ENCODE results near the gene NR1I3.
"Not testable (repeated sequence)": the region's sequence is repeated elsewhere in the genome, so short reads cannot be mapped to it uniquely, and the experiment has no call there.

The NR1I3 gene

DNA sequence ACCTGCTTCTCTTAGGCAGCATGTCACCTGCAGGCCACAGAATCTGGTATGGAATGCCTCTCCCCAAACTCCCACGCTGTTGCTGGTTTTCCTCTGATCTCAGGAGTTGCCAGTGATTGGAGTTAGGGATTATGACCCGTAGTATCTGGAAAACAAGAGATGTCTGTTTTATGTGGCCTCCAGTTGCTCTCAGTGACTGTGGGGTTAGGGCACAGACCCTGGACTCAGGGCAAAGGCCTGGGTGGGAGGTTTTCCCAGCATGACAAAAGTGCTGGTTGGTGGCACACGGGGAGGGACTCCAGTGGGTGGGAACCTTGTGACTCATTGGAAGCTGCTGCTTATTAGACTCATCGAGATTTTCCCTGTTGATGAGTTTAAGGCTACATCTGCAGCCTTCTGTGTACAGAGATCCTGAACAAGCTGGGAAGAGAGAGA is at the start of gene NR1I3:
NR1I3 (minus strand) TSS at position 165 of the 435 bp plus-strand sequence. CDS start 1,638 bp downstream, outside the sequence.
- DNase-seq (ENCODE audit: extremely low read depth in 1 of 2, low read depth in 1 of 2): no peak

DNA sequence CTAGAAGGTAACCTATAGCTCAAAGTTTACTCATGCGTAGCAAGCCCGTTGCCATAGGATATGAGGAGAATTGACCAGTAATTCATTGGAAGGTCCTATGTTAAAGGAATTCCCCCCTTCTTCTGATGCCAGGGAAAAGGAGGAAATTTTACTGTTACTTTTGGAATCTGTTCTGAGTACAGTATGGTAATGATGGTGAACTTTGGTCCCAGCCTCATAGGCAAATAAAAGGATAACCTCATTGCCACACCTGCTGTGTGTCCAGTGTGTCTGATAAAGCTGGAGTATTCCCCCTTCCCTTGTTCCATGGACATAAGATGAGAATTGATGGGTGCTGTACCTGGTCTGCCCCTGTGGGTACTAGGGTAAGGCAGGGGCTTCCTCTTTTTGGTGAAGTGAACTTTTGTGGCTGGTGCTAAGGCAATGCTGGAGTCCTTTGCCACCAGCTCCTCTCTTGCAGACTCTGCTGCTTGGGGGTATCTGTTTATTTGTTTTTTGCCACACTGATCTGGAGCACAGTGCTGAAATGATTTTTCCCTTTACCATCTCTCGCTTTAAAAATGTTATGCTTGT is 49.6 kb upstream of the NR1I3 start:
- no peak for DNase-seq (ENCODE audit: extremely low read depth in 1 of 2, low read depth in 1 of 2)

- DNase-seq (ENCODE audit: extremely low read depth in 1 of 2, low read depth in 1 of 2): no peak
These were observed 47.5 kb upstream of the NR1I3 start for GRCh38 chr1:161285521-161285920.

DNA sequence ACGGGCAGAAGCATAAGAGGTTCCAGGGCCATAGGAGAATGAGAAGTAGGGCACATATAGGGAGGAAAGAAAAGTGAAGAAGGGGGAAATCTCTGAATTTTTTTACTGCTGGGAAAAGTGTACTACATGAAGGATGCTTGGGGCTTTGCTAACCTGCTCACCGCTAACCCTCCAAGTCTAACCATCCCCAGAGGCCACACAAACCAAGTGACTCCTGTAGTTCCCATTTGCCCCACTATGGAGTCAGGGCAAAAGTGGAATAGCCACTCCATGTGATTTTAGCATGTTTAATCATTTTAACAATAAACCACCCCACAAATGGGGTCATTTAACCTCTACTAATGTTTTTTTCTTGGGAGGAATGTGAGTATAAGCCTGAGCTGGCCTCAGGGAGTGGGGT is 47.1 kb upstream of the NR1I3 start:
- no peak for DNase-seq (ENCODE audit: extremely low read depth in 1 of 2, low read depth in 1 of 2)

DNA sequence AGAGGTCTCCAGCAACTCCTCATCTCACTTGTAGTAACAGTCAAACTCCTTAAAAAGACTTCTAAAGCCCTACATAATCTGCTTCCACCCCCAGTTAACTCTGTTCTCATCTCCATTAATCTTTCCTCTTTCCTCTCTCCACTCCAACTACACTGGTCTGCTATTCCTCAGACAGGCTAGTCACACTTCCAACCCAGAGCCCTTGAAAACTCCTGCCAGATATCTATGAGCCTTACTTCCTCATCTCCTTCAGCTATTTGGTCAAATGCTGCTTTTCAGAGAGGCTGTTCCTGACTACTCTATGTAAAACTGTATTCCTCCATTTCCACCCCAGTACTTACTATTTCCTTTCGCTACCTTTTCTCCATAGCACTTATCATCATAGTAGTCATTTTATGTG is 45.0 kb upstream of the NR1I3 start:
- DNase-seq (ENCODE audit: extremely low read depth in 1 of 2, low read depth in 1 of 2): no peak

DNA sequence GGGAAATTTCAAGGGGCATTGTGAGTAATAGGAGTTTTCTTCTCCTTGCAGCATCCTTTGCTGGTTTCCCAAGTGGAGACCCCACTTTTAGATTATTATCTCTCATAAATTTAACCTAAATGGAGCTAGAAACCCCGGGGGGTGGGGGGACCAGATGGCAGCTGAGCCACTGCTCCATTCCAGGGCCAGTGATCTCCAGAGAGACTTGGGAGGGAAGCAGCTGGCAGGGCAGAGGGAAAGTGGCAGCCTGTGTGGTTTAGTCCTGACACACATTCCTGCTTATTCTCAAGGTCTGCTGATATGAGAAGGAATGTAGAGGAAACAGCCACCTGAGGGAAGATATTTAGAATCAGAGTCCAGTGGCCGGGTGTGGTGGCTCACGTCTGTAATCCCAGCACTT is 36.9 kb upstream of the NR1I3 start:
- no peak for DNase-seq (ENCODE audit: extremely low read depth in 1 of 2, low read depth in 1 of 2)

- no peak for DNase-seq (ENCODE audit: extremely low read depth in 1 of 2, low read depth in 1 of 2)
These were observed 35.4 kb upstream of the NR1I3 start for GRCh38 chr1:161273402-161273801.

DNA sequence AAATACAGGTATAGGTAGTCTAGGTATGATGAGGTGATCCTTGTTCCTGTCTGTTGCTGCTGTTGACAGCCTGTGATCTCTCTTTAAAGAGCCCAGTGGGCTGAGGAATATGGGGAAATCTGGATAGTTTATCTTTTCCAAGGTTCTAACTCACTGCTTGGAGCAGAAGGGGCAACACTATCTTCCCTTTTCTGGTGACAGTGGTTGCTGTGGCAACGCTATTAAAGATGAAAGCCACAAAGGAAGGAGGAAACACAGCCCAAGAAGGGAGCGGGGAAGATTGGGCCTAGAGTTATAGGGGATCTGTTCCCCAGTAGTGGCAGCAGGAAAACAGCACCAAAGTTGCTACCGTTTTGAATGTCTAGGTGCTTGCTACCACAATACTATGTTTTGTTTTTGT is 29.3 kb upstream of the NR1I3 start:
- no peak for DNase-seq (ENCODE audit: extremely low read depth in 1 of 2, low read depth in 1 of 2)

DNA sequence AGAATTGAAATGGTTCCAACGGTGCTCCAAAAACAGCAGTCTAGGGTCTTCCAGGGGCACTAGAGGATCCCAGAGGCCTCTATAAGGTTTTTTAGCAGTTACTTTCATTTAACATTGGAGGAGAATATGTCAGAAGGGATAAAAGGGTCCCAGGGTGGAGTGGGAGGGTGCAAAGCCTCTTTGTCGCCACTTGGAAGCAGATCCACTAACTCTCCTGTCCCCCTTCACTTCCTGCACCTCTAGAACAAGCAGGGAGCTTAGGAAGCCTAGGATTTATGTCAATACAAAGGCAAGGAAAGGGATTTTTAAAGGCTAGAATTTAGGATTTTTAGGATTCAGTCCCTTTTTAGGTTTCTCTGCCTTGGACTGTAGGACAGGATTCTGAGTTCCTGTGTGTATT is 28.8 kb upstream of the NR1I3 start:
- no peak for DNase-seq (ENCODE audit: extremely low read depth in 1 of 2, low read depth in 1 of 2)

DNA sequence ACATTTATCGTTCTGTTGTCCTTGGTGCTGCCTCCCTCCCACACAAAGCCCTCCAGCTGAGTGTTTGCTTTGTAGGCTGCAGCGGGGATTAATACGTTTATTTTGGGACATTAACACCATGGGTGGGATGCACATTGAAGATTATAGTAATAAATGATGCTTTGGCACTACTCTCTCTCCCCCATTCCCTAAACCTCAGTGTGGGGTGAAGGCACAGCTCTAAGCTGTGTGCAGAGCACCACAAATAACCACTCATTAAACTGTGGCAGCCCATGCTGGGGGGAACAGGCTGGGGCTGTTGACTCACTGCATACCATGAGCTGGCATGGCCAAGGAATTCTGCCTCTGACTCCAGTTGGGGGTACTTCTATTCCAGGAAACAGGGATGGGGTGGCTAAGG is 28.2 kb upstream of the NR1I3 start:
- no peak for DNase-seq (ENCODE audit: extremely low read depth in 1 of 2, low read depth in 1 of 2)

DNA sequence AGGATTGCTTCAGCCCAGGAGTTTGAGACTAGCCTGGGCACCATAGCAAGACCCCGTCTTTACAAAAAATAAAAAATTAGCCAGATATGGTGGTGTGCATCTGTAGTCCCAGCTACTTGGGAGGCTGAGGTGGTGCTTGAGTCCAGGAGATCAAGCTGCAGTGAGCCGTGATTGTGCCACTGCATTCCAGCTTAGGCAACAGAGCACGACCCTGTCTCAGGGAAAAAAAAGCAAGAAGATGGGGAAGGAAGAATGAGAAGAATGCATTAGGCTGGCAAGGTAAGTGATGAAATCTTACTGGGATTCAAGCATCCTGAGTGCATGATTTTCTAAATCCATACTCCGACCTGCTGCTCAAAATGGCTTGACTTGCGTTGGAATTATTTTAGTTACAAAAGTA is 27.3 kb upstream of the NR1I3 start:
- DNase-seq (ENCODE audit: extremely low read depth in 1 of 2, low read depth in 1 of 2): no peak

DNA sequence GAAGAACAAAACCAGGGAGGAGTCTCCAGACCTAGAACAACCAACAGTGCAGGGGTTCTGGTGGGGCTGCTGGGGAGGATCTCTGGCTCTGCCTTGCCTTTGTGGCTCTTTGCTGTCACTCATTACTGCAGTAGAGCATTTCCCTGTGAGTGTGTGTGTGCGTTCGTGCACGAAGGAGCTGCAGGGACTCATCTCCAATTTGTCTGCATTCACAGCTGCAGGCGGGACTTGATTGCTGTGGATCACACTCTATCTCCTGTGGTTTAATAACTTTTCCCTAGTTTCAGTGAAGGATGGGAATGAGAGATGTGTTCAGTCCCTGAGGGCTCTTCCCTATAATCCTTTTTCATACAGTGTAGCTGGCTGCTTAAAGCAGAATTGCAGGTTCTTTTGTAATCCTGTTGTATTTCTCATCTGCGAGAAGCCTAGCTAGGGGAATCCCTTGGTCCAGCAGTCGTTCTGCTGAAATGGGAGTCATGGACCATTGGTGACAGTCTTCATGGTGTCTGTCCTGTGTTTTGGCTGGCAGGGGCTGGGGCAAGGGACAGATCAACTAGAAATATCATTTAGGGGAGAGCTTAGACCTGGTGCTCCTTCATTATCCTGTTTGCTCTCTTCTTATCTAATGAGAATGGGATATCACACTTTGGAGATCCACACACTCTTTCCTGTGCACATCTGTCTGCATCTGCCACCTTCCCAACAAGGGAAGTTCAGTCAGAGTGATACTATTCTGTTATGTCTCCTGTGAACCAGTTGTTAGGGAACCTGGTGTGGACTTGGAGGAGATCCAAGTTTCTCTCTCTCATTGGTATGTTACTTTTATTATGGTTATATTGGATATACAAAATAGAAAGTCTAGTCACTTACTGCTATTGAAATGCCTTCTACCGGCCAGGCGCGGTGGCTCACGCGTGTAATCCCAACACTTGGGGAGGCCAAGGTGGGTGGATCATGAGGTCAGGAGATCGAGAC is 23.5 kb upstream of the NR1I3 start:
- no peak for DNase-seq (ENCODE audit: extremely low read depth in 1 of 2, low read depth in 1 of 2)

DNA sequence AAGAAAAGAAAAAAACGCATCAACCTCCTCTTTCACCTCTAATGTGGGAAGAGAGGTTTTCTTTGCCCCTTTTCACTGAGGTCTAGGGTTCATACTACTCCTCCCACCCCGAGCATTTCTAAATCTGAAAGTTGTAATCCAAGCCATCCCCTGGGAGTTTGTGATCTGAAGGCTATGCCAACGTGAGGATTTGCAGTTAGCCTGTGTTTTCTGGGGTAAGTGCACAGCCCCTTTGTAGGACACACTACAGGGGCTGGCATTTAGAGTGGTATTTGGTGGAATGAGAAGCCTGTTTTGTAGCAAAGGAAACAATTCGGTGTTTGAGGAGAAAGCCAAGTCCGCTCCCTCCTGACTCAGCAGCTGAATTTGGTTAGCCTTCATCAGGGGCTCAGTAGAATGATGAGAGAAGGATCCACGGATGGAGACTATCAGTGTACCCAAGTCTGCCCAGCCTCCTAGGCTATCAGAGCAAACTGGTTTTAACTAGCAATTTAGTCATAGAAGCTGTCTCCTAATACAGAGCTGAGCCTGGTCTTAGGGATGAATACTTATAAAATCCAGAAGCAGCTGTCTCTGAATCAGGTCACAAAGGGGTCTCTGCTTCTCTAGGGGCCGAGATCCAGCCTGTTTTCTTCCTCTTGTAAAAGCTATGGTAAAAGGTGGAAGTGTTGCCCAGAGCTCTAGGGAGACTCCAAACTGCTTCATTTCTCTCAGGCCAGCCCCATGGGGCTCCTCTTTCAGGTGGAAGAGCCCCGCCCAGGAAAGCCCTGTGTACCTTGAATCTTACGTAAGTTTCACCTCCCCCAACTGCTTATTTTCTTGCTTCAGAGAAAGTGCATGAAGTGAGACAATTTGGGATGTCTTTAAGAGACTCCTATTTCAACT is 22.6 kb upstream of the NR1I3 start:
- DNase-seq (ENCODE audit: extremely low read depth in 1 of 2, low read depth in 1 of 2): no peak

DNA sequence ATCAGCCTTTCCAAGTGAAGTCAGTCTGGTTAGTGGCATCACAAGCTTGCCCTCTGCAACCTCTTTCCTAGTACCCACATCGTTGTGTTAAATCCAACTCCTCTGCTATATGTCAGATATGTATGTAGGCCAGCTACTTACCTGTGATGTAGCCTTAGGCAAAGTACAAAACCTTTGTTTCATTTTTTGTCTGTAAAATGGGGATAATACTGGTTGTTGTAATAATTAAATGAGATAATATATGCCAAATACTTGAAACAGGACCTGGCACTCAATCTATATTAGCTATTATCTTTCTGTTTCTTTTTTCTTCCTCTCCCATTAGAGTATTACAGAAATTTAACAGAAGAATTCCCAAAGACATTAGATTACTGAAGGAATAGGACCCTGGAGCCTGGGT is 21.8 kb upstream of the NR1I3 start:
- DNase-seq (ENCODE audit: extremely low read depth in 1 of 2, low read depth in 1 of 2): no peak

DNA sequence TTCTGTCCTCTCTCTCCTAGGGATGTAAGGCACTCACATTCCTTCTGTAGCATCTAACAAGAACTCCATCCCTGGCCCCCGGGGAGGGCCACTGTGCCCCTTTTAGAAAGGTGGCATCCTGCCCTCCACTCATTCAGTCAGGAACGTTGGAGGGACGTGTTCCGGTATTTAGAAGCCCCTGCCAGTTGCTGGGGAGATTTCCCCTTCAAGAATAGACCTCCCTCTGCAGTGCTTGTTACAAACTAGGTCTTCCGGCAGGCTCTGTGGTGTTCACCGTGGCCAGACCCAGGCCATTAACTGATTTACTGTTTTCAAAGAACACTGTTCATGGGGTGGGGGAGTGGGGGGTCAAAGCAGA is 21.3 kb upstream of the NR1I3 start:
- no peak for DNase-seq (ENCODE audit: extremely low read depth in 1 of 2, low read depth in 1 of 2)

DNA sequence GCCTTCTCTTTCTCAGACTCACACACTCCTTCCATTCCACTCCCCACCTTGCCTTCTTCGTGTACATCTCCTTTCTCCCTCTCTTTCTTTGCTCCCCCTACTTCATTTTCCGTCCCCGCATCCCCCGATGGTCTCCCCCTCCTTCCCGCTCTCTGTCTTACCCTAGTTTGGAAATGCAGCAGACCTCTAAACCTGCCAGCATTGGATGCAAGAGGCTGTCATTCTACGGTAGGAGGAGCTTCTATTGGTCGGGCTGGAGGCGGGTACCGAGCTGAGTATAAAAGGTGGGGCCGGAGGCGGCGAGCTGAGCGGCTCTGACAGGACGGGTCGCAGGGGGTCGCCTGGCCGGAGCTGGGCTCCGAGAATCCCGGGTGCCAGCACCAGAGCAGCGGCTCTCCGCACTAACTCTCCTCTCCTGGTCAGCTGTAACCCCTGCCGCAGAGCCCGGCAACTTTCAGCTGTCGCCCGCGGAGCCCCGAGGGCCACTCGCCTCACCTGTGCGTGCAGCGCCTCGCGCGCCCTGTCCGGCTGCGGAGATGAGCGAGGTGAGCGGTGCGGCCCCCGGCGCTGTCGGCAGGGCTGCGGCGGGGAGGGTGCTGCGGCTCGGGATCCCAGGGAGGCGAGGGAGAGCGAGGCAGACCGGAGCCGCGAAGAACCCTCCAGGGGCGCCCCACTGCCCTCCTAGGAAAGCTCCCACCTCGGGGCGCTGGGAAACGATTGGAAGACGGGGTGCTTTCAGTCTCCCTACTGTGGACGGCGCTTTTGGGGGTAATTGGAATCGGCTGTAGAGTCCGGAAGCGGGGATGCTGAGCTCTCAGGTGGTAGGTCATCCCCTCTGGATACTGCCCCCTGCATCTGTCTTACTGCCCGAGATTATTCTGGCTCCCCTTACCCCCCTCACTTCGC is 20.7 kb upstream of the NR1I3 start, which contains the start of gene PCP4L1:
PCP4L1 (plus strand) TSS at position 307 of the 906 bp plus-strand sequence; CDS start at position 537, 230 bp downstream.
- DNase-seq (ENCODE audit: extremely low read depth in 1 of 2, low read depth in 1 of 2): no peak

DNA sequence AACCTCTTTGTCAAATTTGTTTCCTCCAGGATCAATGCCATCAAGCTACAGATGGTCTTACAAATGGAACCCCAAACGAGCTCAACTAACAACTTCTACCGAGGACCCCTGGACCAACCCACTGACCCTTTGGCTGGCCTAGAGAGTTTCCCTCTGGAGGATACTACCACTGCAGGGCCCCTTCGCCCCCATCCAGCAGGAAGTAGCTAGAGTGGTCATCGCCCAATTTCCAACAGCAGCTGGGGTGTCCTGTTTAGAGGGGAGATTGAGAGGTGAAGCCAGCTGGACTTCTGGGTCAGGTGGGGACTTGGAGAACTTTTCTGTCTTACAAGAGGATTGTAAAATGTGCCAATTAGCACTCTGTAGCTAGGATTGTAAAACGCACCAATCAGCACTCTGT is 19.1 kb upstream of the NR1I3 start:
- not testable (repeated sequence) for DNase-seq (ENCODE audit: extremely low read depth in 1 of 2, low read depth in 1 of 2)

DNA sequence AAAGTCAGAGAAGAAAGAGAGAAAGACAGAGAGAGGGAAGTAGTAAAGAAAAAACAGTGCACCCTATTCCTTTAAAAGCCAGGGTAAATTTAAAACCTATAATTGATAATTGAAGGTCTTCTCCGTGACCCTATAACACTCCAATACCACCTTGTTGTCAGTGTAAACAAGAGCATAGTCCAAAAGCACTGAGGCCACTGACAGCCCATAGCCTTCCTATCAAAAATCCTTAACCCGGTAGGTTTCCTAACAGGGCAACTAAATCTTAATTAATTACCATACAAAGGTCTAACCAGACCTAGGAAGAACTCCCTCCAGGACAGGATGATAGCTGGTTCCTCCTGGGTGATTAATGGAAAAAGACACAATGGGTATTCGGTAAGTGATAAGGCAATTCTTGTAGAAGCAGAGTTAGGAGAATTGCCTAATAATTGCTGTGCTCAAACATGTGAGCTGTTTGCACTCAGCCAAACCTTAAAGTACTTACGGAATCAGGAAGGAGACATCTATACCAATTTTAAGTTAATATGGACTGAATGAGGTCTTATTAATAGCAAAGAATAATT is 18.0 kb upstream of the NR1I3 start:
- DNase-seq (ENCODE audit: extremely low read depth in 1 of 2, low read depth in 1 of 2): not testable (repeated sequence)

DNA sequence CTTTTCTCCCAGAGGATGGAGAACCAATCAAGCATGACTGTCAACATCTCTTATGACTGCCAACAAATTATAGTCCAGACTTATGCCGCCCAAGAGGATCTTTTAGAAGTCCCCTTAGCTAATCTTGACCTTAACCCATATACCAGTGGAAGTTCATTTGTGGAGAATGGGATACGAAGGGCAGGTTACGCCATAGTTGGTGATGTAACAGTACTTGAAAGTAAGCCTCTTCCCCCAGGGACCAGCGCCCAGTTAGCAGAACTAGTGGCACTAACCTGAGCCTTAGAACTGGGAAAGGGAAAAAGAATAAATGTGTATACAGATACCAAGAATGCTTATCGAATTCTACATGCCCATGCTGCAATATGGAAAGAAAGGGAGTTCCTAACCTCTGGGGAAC is 17.3 kb upstream of the NR1I3 start:
- not testable (repeated sequence) for DNase-seq (ENCODE audit: extremely low read depth in 1 of 2, low read depth in 1 of 2)

DNA sequence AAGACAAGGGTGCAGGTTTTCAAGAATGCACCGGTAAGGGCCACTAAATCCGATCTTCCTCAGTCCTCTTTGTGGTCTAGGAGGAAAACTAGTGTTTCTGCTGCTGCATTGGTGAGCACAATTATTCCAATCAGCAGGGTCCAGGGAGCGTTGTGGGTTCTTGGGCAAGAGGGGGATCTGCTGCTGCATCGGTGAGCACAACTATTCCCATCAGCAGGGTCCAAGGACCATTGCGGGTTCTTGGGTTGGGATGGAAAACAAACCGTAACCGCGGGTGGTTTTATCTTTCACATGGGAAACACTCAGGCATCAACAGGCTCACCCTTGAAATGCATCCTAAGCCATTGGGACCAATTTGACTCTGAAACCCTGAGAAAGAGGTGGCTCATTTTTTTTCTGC is 13.6 kb upstream of the NR1I3 start:
- DNase-seq (ENCODE audit: extremely low read depth in 1 of 2, low read depth in 1 of 2): no peak

Measured in activated CD8-positive, alpha-beta memory T cell treated with anti-CD3 and anti-CD28 coated beads for 1 hour (primary cell).